Choroid plexus epithelial cell (primary cell): Measurements from ENCODE around the gene EYA3.
"Not testable (repeated sequence)": the region's sequence is repeated elsewhere in the genome, so short reads cannot be mapped to it uniquely, and the experiment has no call there.

Experiments
- DNase-seq: peaks from one replicate; pipeline ENCODE4 v3.0.0-alpha.2; 2010; ENCODE audit warnings: low read depth
- H3K4me3 ChIP-seq: 2 replicates; pipeline ENCODE4 v1.5.1; 2011; ENCODE audit warnings: low read depth, mild to moderate bottlenecking, control low read depth, low read length, moderate library complexity
- TF ChIP-seq, protein P1 (sequence below): conservative IDR thresholded peaks from 2 replicates; pipeline ENCODE4 v1.5.1; 2011; ENCODE audit warnings: low read depth, mild to moderate bottlenecking, control low read depth, inconsistent platforms, low read length, moderate library complexity

Gene EYA3

DNA sequence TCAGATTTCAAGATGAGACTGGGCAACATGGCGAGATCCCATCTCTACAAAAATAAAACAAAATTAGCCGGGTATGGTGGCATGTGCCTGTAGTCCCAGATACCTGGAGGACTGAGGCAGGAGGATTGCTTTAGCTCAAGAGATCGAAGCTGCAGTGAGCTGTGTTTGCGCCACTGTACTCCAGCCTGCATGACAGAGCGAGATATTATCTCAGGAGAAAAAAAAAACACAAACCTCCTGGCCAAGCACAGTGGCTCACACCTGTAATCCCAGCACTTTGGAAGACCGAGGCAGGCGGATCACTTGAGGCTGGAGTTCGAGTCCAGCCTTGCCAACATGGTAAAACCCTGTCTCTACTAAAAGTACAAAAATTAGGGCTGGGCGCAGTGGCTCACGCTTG, 85.8 kb downstream of the EYA3 start:
- TF ChIP-seq, protein P1, sequence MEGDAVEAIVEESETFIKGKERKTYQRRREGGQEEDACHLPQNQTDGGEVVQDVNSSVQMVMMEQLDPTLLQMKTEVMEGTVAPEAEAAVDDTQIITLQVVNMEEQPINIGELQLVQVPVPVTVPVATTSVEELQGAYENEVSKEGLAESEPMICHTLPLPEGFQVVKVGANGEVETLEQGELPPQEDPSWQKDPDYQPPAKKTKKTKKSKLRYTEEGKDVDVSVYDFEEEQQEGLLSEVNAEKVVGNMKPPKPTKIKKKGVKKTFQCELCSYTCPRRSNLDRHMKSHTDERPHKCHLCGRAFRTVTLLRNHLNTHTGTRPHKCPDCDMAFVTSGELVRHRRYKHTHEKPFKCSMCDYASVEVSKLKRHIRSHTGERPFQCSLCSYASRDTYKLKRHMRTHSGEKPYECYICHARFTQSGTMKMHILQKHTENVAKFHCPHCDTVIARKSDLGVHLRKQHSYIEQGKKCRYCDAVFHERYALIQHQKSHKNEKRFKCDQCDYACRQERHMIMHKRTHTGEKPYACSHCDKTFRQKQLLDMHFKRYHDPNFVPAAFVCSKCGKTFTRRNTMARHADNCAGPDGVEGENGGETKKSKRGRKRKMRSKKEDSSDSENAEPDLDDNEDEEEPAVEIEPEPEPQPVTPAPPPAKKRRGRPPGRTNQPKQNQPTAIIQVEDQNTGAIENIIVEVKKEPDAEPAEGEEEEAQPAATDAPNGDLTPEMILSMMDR = no peak
- DNase-seq = no peak
- no peak overlapping the region for H3K4me3 ChIP-seq

DNA sequence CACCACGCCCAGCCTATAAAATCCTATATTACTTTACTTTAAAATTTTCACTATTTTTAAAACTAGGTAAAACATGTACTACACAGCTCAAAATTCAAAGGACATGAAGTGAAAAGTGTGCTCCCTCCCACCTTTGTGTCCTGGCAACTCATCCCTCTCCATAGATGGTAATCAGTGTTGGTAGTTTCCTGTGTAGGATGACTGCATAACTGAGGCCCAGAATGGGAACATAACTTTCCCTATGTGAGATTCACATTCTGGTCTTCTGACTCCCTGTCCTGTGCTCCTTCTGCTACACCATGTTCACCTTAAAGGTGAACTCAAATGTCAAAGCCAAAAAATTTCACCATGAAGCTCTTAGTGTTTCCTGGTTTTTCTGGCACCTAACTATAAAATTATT, 89.4 kb downstream of the EYA3 start:
- H3K4me3 ChIP-seq = no peak overlapping the region
- TF ChIP-seq, protein P1 = no peak
- peak; percentile 5 for DNase-seq

DNA sequence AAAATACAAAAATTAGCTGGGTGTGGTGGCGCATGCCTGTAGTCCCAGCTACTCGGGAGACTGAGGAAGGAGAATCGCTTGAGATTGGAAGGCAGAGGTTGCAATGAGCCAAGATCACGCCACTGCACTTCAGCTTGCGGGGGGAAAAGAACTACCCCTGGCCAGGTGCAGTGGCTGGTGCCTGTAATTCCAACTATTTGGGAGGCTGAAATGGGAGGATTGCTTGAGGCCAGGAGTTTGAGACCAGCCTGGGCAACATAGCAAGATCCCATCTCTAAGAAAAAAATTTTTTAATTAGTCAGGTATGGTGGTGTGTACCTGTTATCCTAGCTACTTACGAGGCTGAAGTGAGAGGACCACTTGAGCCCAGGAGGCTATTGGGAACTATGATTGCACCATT, 93.9 kb downstream of the EYA3 start:
- not testable (repeated sequence) for H3K4me3 ChIP-seq, DNase-seq

DNA sequence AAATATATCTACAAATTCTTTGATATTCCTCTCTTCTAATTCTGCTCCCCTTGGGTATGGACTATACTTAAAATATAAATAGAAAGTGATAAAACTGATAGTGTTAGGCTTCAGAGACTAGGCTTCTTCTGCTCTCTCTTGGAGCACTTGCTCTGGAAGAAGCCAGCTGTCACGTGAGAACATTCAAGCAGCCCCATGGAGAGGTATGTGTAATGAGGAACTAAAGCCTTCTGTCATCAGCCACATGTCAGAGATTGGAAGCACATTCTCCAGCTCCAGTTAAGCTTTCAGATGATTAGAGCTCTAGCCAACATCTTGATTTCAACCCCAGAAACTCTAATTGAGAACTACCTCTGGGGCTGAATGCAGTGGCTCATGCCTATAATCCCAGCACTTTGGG, 94.3 kb downstream of the EYA3 start:
- no peak overlapping the region for H3K4me3 ChIP-seq
- TF ChIP-seq, protein P1 = no peak
- DNase-seq = peak; percentile 63

DNA sequence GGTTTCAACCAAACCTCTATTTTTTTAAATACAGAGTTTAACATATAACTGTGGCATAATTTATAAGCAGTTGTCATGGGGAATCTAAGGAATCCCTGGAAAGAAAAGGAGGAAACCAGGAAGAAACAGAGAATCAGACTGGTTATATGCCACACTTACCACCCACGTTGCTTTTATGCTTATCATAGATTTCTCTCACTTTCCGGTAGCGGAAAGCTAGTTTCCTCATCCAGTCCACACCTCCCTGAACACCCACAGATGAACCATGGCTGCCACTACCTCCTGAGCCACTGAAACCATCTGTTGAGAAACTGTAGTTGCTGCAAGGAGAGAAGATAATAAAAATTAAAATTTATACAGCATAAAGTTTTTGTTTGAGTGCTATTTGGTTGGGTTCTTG, 95.2 kb downstream of the EYA3 start:
- TF ChIP-seq, protein P1 = no peak
- peak; percentile 5 for DNase-seq
- no peak overlapping the region for H3K4me3 ChIP-seq

DNA sequence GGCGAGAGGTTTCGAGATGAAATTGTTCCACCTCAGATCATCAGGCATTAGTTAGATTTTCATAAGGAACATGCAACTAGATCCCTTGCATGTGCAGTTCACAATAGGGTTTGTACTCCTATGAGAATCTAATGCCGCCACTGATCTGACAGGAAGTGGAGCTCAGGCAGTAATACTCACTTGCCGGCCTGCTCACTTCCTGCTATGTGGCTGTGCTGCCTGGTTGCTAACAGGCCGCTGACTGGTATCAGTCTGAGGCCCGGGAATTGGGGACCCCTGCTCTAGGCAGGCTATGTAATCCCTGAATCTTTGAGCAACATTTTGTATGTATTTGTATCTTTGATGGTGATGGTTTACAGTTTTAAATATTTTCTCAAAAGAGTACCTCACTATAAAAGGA, 96.1 kb downstream of the EYA3 start:
- H3K4me3 ChIP-seq = no peak overlapping the region
- TF ChIP-seq, protein P1 = no peak
- DNase-seq = peak; percentile 21

DNA sequence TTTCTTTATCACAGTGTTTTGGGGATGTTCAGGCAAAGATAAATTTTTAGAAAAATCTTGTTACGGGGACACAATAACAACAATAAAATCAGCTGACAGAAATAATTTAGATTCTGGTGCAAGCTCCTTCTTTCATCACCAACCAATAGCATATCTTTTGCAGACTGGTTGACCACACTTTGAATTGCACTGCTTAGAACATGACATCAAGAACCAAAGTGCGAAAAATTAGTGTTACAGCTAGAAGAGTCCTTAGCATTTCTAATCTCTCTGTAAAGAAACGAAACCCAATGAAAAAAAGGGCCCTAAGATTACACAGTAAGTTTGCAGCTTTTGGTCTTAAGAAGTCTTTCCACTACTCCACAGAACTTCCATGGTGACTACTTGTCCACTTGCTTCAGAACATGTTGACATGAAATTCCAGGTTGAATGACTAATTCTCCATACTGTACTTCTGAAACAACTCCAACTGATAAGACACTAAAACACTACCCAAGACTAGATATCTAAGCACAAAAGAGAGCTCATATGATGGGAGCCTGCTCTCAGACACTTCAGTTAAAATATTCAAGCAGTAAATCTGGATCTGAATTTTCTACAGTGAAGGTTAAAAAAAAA, 97.4 kb downstream of the EYA3 start:
- H3K4me3 ChIP-seq = no peak overlapping the region
- DNase-seq = peak; percentile 66
- TF ChIP-seq, protein P1 = no peak
